ENCODE data around the gene EXOC3L4.

The EXOC3L4 gene

GRCh38 chr14:103121846-103122584 lies 27.5 kb downstream of the EXOC3L4 start:
- peaks cover 5% of the 10 kb centered on the region; the same call in 1 of the 2 replicates for H3K79me2 ChIP-seq (ENCODE audit: control insufficient read depth, low read length)
- H3K9me2 ChIP-seq (replicated peaks; ENCODE audit: control insufficient read depth, low read length), result no peaks in the 10 kb centered on the region
- no peaks in the 10 kb centered on the region for H3K9me3 ChIP-seq (ENCODE audit: control insufficient read depth, insufficient read depth, low read length)
- 0 out of 2 replicates have a peak, but pooled peaks cover 4% of the 10 kb centered on the region for H4K20me1 ChIP-seq (ENCODE audit: control insufficient read depth, insufficient read depth, low read depth, low read length)
- peaks cover 72% of the 10 kb centered on the region for H3K4me1 ChIP-seq (ENCODE audit: control insufficient read depth, low read length)
- H3K36me3 ChIP-seq (ENCODE audit: control insufficient read depth, low read length), result no peaks in the 10 kb centered on the region
- peak overlapping the region; percentile 67 for H3K4me3 ChIP-seq (ENCODE audit: low read length)
- H3K27ac ChIP-seq (ENCODE audit: low read depth, low read length), result peak overlapping the region; percentile 67
- peak overlapping the region; percentile 98 for H3K4me2 ChIP-seq (ENCODE audit: low read length)
- TF ChIP-seq CTCF (IDR thresholded peaks at IDR 0.05; ENCODE audit: low read depth, low read length, poor library complexity, severe bottlenecking) (no peak), EZH2phosphoT487 (IDR thresholded peaks at IDR 0.05; ENCODE audit: borderline replicate concordance, low read length) (no peak)
- peaks cover 7% of the 10 kb centered on the region for H3K27me3 ChIP-seq (ENCODE audit: control insufficient read depth, low read length)
- H3F3A ChIP-seq (ENCODE audit: control insufficient read depth, insufficient read depth), result peaks cover 27% of the 10 kb centered on the region

- Histone ChIP-seq H3K36me3 (ENCODE audit: control insufficient read depth, low read length) (no peaks in the 10 kb centered on the region), H3K4me2 (ENCODE audit: low read length) (peak overlapping the region; percentile 98), H3F3A (ENCODE audit: control insufficient read depth, insufficient read depth) (peaks cover 27% of the 10 kb centered on the region), H4K20me1 (ENCODE audit: control insufficient read depth, insufficient read depth, low read depth, low read length) (0 out of 2 replicates have a peak, but pooled peaks cover 4% of the 10 kb centered on the region), H3K9me3 (ENCODE audit: control insufficient read depth, insufficient read depth, low read length) (no peaks in the 10 kb centered on the region), H3K4me3 (ENCODE audit: low read length) (peak overlapping the region; percentile 67), H3K9me2 (replicated peaks; ENCODE audit: control insufficient read depth, low read length) (no peaks in the 10 kb centered on the region), H3K27ac (ENCODE audit: low read depth, low read length) (peak overlapping the region; percentile 67), H3K79me2 (ENCODE audit: control insufficient read depth, low read length) (peaks cover 5% of the 10 kb centered on the region; the same call in 1 of the 2 replicates), H3K27me3 (ENCODE audit: control insufficient read depth, low read length) (peaks cover 7% of the 10 kb centered on the region), H3K4me1 (ENCODE audit: control insufficient read depth, low read length) (peaks cover 71% of the 10 kb centered on the region)
- TF ChIP-seq CTCF (IDR thresholded peaks at IDR 0.05; ENCODE audit: low read depth, low read length, poor library complexity, severe bottlenecking) (no peak), EZH2phosphoT487 (IDR thresholded peaks at IDR 0.05; ENCODE audit: borderline replicate concordance, low read length) (no peak)
Measured at GRCh38 chr14:103122585-103122946, 28.0 kb downstream of the EXOC3L4 start.

- Histone ChIP-seq H3K9me2 (replicated peaks; ENCODE audit: control insufficient read depth, low read length) (no peaks in the 10 kb centered on the region), H3F3A (ENCODE audit: control insufficient read depth, insufficient read depth) (peaks cover 27% of the 10 kb centered on the region), H3K79me2 (ENCODE audit: control insufficient read depth, low read length) (peaks cover 5% of the 10 kb centered on the region; the same call in 1 of the 2 replicates), H3K4me2 (ENCODE audit: low read length) (peak within 1 kb of the TSS; percentile 98), H4K20me1 (ENCODE audit: control insufficient read depth, insufficient read depth, low read depth, low read length) (0 out of 2 replicates have a peak, but pooled peaks cover 4% of the 10 kb centered on the region), H3K36me3 (ENCODE audit: control insufficient read depth, low read length) (no peaks in the 10 kb centered on the region), H3K4me3 (ENCODE audit: low read length) (peak within 1 kb of the TSS; percentile 67), H3K9me3 (ENCODE audit: control insufficient read depth, insufficient read depth, low read length) (no peaks in the 10 kb centered on the region), H3K27ac (ENCODE audit: low read depth, low read length) (peak within 1 kb of the TSS; percentile 67), H3K27me3 (ENCODE audit: control insufficient read depth, low read length) (peaks cover 7% of the 10 kb centered on the region), H3K4me1 (ENCODE audit: control insufficient read depth, low read length) (peaks cover 66% of the 10 kb centered on the region)
- no peak for TF ChIP-seq CTCF (IDR thresholded peaks at IDR 0.05; ENCODE audit: low read depth, low read length, poor library complexity, severe bottlenecking)
- no peak for TF ChIP-seq EZH2phosphoT487 (IDR thresholded peaks at IDR 0.05; ENCODE audit: borderline replicate concordance, low read length)
Measured at GRCh38 chr14:103122947-103123633, 28.6 kb downstream of the EXOC3L4 start, which contains the start of gene TNFAIP2. TNFAIP2 (plus strand) TSS chr14:103123461; CDS start chr14:103126458, 2,997 bp downstream.
